Measurements from ENCODE around the gene USP6NL.

- TF ChIP-seq CTCF (IDR thresholded peaks at IDR 0.05) (no peak), STAT6 (CRISPR knock-in tag; conservative IDR thresholded peaks at IDR 0.05; ENCODE audit: low read depth) (no peak), PRDM15 (CRISPR knock-in tag; IDR thresholded peaks at IDR 0.05) (no peak), ZBTB21 (CRISPR knock-in tag; IDR thresholded peaks at IDR 0.05; ENCODE audit: borderline replicate concordance) (no peak), GTF2I (CRISPR knock-in tag; conservative IDR thresholded peaks at IDR 0.05) (no peak), FOXP4 (CRISPR knock-in tag; IDR thresholded peaks at IDR 0.05) (no peak)
These were observed 163.9 kb downstream of the USP6NL start for GRCh38 chr10:11447586-11447985.
